Measurements from ENCODE around the gene DCAF5.

The DCAF5 gene

DNA sequence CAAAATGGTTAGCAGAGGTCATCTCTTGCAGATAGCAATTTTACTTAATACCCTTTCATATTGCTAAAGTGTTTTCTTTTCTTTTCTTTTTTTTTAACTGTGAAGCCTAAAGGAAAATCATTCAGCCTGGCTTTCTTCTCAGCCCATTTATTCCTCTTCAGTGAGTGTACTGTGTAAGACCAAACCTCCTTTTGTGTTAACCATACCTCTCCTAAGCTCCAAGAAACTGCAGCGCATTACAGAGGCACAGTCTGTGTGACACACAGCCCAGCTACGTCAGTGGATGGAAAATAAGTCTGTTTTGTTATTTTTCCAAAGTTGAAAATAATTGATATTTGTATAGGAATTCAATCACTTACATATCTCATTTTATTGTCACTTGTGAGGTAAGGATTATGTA, 21.7 kb downstream of the DCAF5 start:
- no peak overlapping the region for H3K4me3 ChIP-seq (ENCODE audit: insufficient read depth, low read depth, low read length)
- no peaks in the 10 kb centered on the region for H3K27me3 ChIP-seq (ENCODE audit: control insufficient read depth, insufficient read depth, low read length, poor library complexity, severe bottlenecking)
- H3K4me1 ChIP-seq (ENCODE audit: control insufficient read depth, insufficient read depth, low read length) = peaks cover 6% of the 10 kb centered on the region
- no peak overlapping the region for H3K27ac ChIP-seq (ENCODE audit: insufficient read depth, low read depth, low read length, poor library complexity, severe bottlenecking)
- no peaks in the 10 kb centered on the region for H3K9me3 ChIP-seq (ENCODE audit: control insufficient read depth, low read length)
- WGBS, 2 experiments = 80 to 92% methylated on average over 1 to 2 of the region's 2 CpGs
- no peaks in the 10 kb centered on the region for H3K36me3 ChIP-seq (ENCODE audit: control insufficient read depth, insufficient read depth, low read length)

DNA sequence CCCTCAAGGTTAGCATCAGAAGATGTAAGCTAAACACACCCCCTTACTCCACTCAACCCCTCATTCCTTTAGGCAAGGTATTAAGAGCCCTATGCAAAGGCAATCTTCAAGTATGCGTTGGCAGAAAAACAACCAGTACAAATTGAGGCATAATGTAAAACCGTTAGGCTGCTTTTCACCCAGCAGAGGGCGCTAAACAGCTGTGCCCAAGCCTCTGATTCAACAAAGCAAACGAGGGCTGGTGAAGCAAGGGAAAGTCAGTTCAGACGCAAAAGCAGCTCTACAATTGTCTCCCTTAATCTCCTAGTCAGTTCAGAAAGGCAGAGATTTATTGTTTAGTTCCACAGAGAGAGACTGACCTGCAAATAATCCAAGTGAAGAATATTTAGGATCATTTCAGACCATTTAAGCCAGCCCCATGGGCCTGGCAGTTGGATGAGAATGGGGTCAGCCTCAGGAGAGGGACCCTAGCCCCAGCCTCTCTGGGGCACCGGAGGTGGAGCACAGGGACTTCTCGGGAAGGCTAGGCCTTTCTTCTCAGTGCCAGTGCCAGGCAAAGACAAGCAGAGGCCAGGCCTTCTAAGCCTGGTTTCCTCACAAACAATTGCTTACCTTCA, 23.5 kb downstream of the DCAF5 start:
- Histone ChIP-seq H3K36me3 (ENCODE audit: control insufficient read depth, insufficient read depth, low read length) (no peaks in the 10 kb centered on the region), H3K4me1 (ENCODE audit: control insufficient read depth, insufficient read depth, low read length) (peaks cover 6% of the 10 kb centered on the region), H3K9me3 (ENCODE audit: control insufficient read depth, low read length) (no peaks in the 10 kb centered on the region), H3K27me3 (ENCODE audit: control insufficient read depth, insufficient read depth, low read length, poor library complexity, severe bottlenecking) (no peaks in the 10 kb centered on the region), H3K27ac (ENCODE audit: insufficient read depth, low read depth, low read length, poor library complexity, severe bottlenecking) (peak overlapping the region; percentile 78), H3K4me3 (ENCODE audit: insufficient read depth, low read depth, low read length) (no peak overlapping the region)
- 12 to 18% methylated on average over 7 of the region's 7 CpGs for WGBS, 2 experiments

DNA sequence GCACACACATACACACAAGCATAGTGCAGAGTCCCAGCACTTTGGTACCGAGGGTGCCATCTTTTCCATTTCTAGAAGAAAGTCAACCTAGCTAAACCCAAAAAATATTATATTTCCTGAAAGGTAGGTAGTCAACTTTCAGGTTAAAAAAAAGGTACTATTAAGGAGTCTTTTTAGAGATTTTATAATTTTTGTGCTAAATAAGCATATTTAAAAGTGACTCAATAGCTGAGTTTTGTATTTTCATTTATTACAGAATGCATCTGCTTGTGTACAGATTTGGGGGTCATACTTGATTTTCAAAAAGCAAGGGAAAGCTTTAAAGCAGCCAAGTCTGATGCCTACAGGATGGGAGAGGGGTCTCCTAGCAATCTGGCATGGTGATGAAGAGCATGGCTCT, 34.6 kb downstream of the DCAF5 start:
- H3K36me3 ChIP-seq (ENCODE audit: control insufficient read depth, insufficient read depth, low read length) = peaks cover 7% of the 10 kb centered on the region
- H3K4me1 ChIP-seq (ENCODE audit: control insufficient read depth, insufficient read depth, low read length) = no peaks in the 10 kb centered on the region
- H3K4me3 ChIP-seq (ENCODE audit: insufficient read depth, low read depth, low read length) = no peak overlapping the region
- H3K27me3 ChIP-seq (ENCODE audit: control insufficient read depth, insufficient read depth, low read length, poor library complexity, severe bottlenecking) = no peaks in the 10 kb centered on the region
- no peak overlapping the region for H3K27ac ChIP-seq (ENCODE audit: insufficient read depth, low read depth, low read length, poor library complexity, severe bottlenecking)
- H3K9me3 ChIP-seq (ENCODE audit: control insufficient read depth, low read length) = no peaks in the 10 kb centered on the region
- WGBS, 2 experiments = 100% methylated on average over 1 of the region's 1 CpG

DNA sequence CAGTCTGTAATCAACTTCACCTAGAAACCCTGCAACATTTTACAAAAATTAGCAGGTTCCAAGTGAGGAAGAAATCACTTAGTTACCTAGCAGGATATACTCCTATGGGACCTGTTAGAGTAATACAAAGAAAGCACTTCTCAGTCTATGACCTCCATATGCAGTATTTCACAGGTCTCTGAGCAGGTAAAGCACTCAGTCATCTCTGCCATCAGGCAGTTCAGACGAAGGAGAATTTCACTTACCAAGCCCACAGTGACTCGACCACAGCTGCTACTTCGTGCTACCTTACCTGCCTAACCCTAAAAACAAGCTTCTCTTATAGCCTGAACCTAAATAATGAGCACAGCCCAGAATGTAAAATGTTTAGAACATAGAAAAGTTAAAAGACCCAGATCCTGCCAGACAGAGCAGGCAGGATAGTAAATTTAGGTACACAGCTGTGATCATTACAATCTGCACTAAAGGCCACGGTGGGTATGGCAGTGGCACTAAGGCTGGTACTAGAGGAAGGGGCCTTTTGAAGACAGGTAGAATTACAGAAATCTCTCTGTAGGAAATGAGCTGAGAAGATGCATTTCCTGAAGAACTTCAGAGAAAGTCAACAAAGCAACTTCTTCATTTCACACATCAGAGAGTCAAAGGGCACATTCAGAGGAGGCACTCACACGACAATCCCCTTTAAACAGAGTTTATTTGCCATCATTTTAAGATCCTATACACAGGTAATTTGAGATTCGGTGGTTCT, 35.7 kb downstream of the DCAF5 start:
- H3K27me3 ChIP-seq (ENCODE audit: control insufficient read depth, insufficient read depth, low read length, poor library complexity, severe bottlenecking) = no peaks in the 10 kb centered on the region
- no peaks in the 10 kb centered on the region for H3K9me3 ChIP-seq (ENCODE audit: control insufficient read depth, low read length)
- 93% methylated on average over 6 of the region's 6 CpGs for WGBS, 2 experiments
- peaks cover 7% of the 10 kb centered on the region for H3K36me3 ChIP-seq (ENCODE audit: control insufficient read depth, insufficient read depth, low read length)
- H3K27ac ChIP-seq (ENCODE audit: insufficient read depth, low read depth, low read length, poor library complexity, severe bottlenecking) = no peak overlapping the region
- no peaks in the 10 kb centered on the region for H3K4me1 ChIP-seq (ENCODE audit: control insufficient read depth, insufficient read depth, low read length)
- H3K4me3 ChIP-seq (ENCODE audit: insufficient read depth, low read depth, low read length) = no peak overlapping the region

DNA sequence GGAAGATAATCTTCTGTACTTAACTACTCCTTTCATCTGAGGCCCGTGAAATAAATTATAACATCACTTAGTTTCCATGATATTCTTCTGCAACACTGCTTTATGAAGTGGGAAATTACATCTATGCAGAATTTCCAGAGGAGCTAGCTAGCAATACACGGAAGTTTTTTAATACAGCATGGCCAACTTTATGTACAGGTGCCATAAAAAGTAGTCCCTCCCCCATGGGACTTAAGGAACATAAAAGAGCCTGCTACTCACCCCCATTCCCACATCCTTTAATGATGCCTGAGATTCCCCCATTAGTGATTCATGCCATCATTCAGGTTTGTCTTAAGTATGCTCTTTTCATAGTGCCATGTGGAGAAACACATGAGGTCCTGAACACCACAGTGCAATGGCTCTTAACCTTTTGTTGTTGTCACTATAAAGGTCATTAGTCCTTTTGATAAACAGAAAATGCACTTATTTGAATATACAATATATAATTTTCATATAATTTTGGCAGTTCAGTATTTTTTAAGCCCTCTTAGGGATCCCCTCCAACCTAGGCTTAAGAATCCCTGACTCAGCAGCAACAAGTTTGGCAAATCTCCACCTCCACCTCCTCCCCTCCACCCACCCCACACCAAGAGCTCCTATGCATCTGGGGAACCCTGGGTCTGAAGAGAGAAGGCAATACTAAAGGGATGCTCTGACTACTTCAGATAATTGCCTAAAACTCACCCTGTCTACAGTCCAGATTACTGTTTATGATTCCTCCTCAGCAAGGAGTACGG, 37.3 kb downstream of the DCAF5 start:
- 97% methylated on average over 3 of the region's 3 CpGs for WGBS, 2 experiments
- Histone ChIP-seq H3K36me3 (ENCODE audit: control insufficient read depth, insufficient read depth, low read length) (peaks cover 7% of the 10 kb centered on the region), H3K27ac (ENCODE audit: insufficient read depth, low read depth, low read length, poor library complexity, severe bottlenecking) (no peak overlapping the region), H3K27me3 (ENCODE audit: control insufficient read depth, insufficient read depth, low read length, poor library complexity, severe bottlenecking) (no peaks in the 10 kb centered on the region), H3K4me1 (ENCODE audit: control insufficient read depth, insufficient read depth, low read length) (no peaks in the 10 kb centered on the region), H3K9me3 (ENCODE audit: control insufficient read depth, low read length) (no peaks in the 10 kb centered on the region), H3K4me3 (ENCODE audit: insufficient read depth, low read depth, low read length) (no peak overlapping the region)

DNA sequence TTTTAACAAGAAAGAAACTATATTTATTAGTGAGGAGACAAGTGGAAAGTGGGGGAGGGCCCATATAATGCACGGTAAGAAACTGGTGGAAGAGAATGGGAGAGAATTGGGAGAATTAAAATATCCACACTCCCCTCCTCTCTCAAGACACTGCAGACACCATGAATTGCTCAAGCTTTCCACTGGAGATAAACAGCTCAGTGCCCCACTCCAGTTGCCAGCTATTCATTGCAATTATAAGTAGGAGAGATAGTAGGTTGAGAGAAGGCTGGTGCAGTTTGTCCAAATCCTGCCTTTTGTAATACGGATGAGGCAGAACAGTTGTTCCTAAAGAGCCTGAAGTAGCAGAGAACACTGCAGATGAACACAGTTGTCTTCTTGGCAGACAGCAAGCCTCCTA, 38.2 kb downstream of the DCAF5 start:
- H3K36me3 ChIP-seq (ENCODE audit: control insufficient read depth, insufficient read depth, low read length) = peaks cover 7% of the 10 kb centered on the region
- 94 to 97% methylated on average over 1 of the region's 2 CpGs for WGBS, 2 experiments

DNA sequence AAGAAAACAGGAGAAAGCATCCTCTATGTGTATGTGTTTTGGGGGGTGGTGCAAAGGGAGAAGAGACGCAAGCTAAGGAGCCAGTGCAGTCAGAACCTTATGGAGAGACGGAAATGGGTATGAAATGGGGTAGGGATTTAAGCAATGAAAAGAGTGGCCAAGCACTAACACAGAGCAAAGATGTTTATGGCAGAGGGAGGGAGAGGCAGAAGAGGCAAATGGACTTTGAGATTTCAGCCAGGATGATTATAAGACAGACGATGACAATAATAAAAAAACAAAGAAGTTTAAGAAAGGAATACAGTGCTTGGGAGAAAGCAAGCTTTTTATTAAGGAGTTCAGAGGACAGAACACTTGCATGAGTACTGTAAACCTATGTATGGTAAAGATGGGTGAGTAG, 44.6 kb downstream of the DCAF5 start:
- 96 to 97% methylated on average over 3 of the region's 3 CpGs for WGBS, 2 experiments
- Histone ChIP-seq H3K27ac (ENCODE audit: insufficient read depth, low read depth, low read length, poor library complexity, severe bottlenecking) (no peak overlapping the region), H3K4me1 (ENCODE audit: control insufficient read depth, insufficient read depth, low read length) (no peaks in the 10 kb centered on the region), H3K27me3 (ENCODE audit: control insufficient read depth, insufficient read depth, low read length, poor library complexity, severe bottlenecking) (no peaks in the 10 kb centered on the region), H3K9me3 (ENCODE audit: control insufficient read depth, low read length) (no peaks in the 10 kb centered on the region), H3K36me3 (ENCODE audit: control insufficient read depth, insufficient read depth, low read length) (peaks cover 5% of the 10 kb centered on the region), H3K4me3 (ENCODE audit: insufficient read depth, low read depth, low read length) (no peak overlapping the region)

More for the DNA sequence above, 38.2 kb downstream of the DCAF5 start:
- Histone ChIP-seq H3K4me1 (ENCODE audit: control insufficient read depth, insufficient read depth, low read length) (no peaks in the 10 kb centered on the region), H3K4me3 (ENCODE audit: insufficient read depth, low read depth, low read length) (no peak overlapping the region), H3K27me3 (ENCODE audit: control insufficient read depth, insufficient read depth, low read length, poor library complexity, severe bottlenecking) (no peaks in the 10 kb centered on the region), H3K9me3 (ENCODE audit: control insufficient read depth, low read length) (no peaks in the 10 kb centered on the region), H3K27ac (ENCODE audit: insufficient read depth, low read depth, low read length, poor library complexity, severe bottlenecking) (no peak overlapping the region)

DNA sequence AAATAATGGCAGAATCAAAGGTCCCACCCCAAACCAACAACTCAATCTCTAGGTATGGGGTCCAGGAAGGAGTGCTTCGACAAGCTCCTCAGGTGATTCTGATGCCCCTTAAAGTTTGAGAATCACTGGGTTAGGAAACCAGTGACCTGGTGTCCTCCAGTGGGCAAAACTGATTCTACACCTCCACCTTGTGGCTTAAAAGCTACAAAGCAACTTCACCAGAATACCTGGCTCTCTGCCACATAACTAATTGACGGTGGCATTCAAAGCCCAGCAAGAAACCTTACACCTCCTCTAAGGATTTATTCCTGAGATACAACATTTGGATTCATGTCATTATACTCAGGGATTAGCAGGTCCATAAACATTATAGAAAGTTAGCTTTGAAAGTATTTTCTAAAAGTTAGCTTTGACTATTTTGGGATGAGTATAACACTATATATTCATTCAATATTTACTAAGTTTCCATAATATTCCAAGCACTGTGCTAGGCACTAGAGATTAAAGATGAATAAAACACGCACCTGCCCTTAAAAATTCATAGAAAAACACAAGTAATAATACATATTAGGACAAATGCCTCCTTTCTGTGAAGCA, 45.4 kb downstream of the DCAF5 start:
- no peaks in the 10 kb centered on the region for H3K9me3 ChIP-seq (ENCODE audit: control insufficient read depth, low read length)
- H3K27me3 ChIP-seq (ENCODE audit: control insufficient read depth, insufficient read depth, low read length, poor library complexity, severe bottlenecking) = no peaks in the 10 kb centered on the region
- no peak overlapping the region for H3K27ac ChIP-seq (ENCODE audit: insufficient read depth, low read depth, low read length, poor library complexity, severe bottlenecking)
- H3K36me3 ChIP-seq (ENCODE audit: control insufficient read depth, insufficient read depth, low read length) = peaks cover 5% of the 10 kb centered on the region
- no peaks in the 10 kb centered on the region for H3K4me1 ChIP-seq (ENCODE audit: control insufficient read depth, insufficient read depth, low read length)
- WGBS, 2 experiments = 55 to 64% methylated on average over 3 of the region's 3 CpGs
- no peak overlapping the region for H3K4me3 ChIP-seq (ENCODE audit: insufficient read depth, low read depth, low read length)

DNA sequence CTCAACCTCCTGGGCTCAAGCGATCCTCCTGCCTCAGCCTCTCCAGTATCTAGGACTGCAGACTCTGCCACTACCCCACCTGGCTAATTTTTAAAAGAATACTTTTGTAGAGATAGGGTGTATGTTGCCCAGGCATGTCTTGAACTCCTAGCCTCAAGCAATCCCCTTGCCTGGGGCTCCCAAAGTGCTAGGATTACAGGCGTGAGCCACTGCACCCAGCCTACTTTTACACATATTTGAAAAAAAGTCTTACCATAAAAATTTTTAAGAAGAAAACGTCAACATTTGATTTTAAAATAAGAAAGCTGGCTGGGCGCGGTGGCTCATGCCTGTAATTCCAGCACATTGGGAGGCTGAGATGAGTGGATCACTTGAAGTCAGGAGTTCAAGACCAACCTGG, 46.5 kb downstream of the DCAF5 start:
- Histone ChIP-seq H3K9me3 (ENCODE audit: control insufficient read depth, low read length) (no peaks in the 10 kb centered on the region), H3K4me3 (ENCODE audit: insufficient read depth, low read depth, low read length) (no peak overlapping the region), H3K36me3 (ENCODE audit: control insufficient read depth, insufficient read depth, low read length) (peaks cover 5% of the 10 kb centered on the region), H3K27me3 (ENCODE audit: control insufficient read depth, insufficient read depth, low read length, poor library complexity, severe bottlenecking) (no peaks in the 10 kb centered on the region), H3K27ac (ENCODE audit: insufficient read depth, low read depth, low read length, poor library complexity, severe bottlenecking) (no peak overlapping the region), H3K4me1 (ENCODE audit: control insufficient read depth, insufficient read depth, low read length) (no peaks in the 10 kb centered on the region)
- WGBS, 2 experiments = 93% methylated on average over 5 of the region's 5 CpGs

DNA sequence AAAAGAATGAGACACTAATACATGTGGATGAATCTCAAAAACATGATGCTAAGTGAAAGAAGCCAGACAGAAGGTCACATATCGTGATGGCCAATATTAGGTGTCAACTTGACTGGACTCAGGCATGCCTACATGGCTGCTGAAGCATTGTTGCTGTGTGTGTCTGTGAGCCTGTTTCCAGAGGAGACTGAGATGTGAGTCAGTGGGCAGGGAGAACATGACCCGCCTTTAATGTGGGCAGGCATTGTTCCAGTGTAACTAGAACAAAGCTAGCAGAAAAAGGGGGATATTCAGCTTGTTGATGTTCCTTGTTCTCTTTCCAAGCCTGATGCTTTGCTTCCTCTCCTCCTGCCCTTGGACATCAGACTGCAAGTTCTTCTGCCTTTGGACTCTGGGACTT, 47.6 kb downstream of the DCAF5 start:
- 94 to 97% methylated on average over 2 of the region's 2 CpGs for WGBS, 2 experiments
- H3K27me3 ChIP-seq (ENCODE audit: control insufficient read depth, insufficient read depth, low read length, poor library complexity, severe bottlenecking) = no peaks in the 10 kb centered on the region
- no peaks in the 10 kb centered on the region for H3K4me1 ChIP-seq (ENCODE audit: control insufficient read depth, insufficient read depth, low read length)
- no peak overlapping the region for H3K27ac ChIP-seq (ENCODE audit: insufficient read depth, low read depth, low read length, poor library complexity, severe bottlenecking)
- H3K9me3 ChIP-seq (ENCODE audit: control insufficient read depth, low read length) = no peaks in the 10 kb centered on the region
- H3K4me3 ChIP-seq (ENCODE audit: insufficient read depth, low read depth, low read length) = no peak overlapping the region
- H3K36me3 ChIP-seq (ENCODE audit: control insufficient read depth, insufficient read depth, low read length) = peaks cover 5% of the 10 kb centered on the region
